Neuronal stem cell (in vitro differentiated cells): ENCODE data around the gene CHST15.

Source experiments
- DNase-seq: peaks from one replicate; pipeline ENCODE4 v3.0.0-alpha.2; 2013; ENCODE audit warnings: low spot score
- H2AFZ ChIP-seq: one replicate; pipeline ENCODE4 v1.6.1; 2013; ENCODE audit warnings: mild to moderate bottlenecking, low read length, inconsistent platforms
- H2AK5ac ChIP-seq: 2 replicates; pipeline ENCODE4 v1.6.1; 2013; ENCODE audit warnings: low read depth, mild to moderate bottlenecking, inconsistent platforms, low read length, moderate library complexity, mixed read lengths
- H2BK120ac ChIP-seq: 2 replicates; pipeline ENCODE4 v1.6.1; 2013; ENCODE audit warnings: low read depth, mild to moderate bottlenecking, inconsistent platforms, low read length, moderate library complexity, mixed read lengths
- H2BK12ac ChIP-seq: one replicate; pipeline ENCODE4 v1.6.1; 2013; ENCODE audit warnings: low read length, inconsistent platforms
- H2BK15ac ChIP-seq: 2 replicates; pipeline ENCODE4 v1.6.1; 2013; ENCODE audit warnings: mild to moderate bottlenecking, low read length, inconsistent platforms, mixed read lengths
- H2BK5ac ChIP-seq: one replicate; pipeline ENCODE4 v1.6.1; 2013; ENCODE audit warnings: inconsistent platforms, mild to moderate bottlenecking, low read length, moderate library complexity
- H3K14ac ChIP-seq: one replicate; pipeline ENCODE4 v1.6.1; 2013; ENCODE audit warnings: low read length, inconsistent platforms
- H3K18ac ChIP-seq: 2 replicates; pipeline ENCODE4 v1.6.1; 2013; ENCODE audit warnings: low read length, inconsistent platforms
- H3K23ac ChIP-seq: 2 replicates; pipeline ENCODE4 v1.6.1; 2013; ENCODE audit warnings: low read depth, mild to moderate bottlenecking, mixed read lengths, low read length, inconsistent platforms; ENCODE audit not compliant: poor library complexity
- H3K27ac ChIP-seq: replicated peaks from 3 replicates; pipeline ENCODE4 v1.5.1; 2013; ENCODE audit warnings: low read length, inconsistent platforms
- H3K27me3 ChIP-seq, 3 experiments: 2 replicates each; pipeline ENCODE4 v1.6.1; 2013; ENCODE audit warnings: low read length in 3 of 3, mild to moderate bottlenecking in 2 of 3, inconsistent platforms in 1 of 3, low read depth in 1 of 3, mixed read lengths in 1 of 3, moderate library complexity in 1 of 3; ENCODE audit not compliant: control insufficient read depth in 3 of 3, insufficient read depth in 3 of 3
- H3K36me3 ChIP-seq, 2 donors: replicated peaks in 1 of 2; 2 replicates each; pipeline ENCODE4 v1.6.1; 2013; ENCODE audit warnings: low read length in 2 of 2; ENCODE audit not compliant: control insufficient read depth in 2 of 2, insufficient read depth in 2 of 2
- H3K4ac ChIP-seq: 2 replicates; pipeline ENCODE4 v1.6.1; 2013; ENCODE audit warnings: inconsistent platforms, mild to moderate bottlenecking, low read length, moderate library complexity
- H3K4me1 ChIP-seq, 2 donors: 1 replicate in 1 of 2; 2 replicates in 1 of 2; pipeline ENCODE4 v1.6.1; 2013; ENCODE audit warnings: low read length in 2 of 2, low read depth in 1 of 2; ENCODE audit not compliant: control insufficient read depth in 2 of 2, insufficient read depth in 1 of 2
- H3K4me2 ChIP-seq: one replicate; pipeline ENCODE4 v1.6.1; 2013; ENCODE audit warnings: mild to moderate bottlenecking, low read length, inconsistent platforms; ENCODE audit not compliant: insufficient read depth, poor library complexity, severe bottlenecking
- H3K4me3 ChIP-seq, 2 donors: 2 replicates each; pipeline ENCODE4 v1.5.1; 2013; ENCODE audit warnings: low read length in 2 of 2, mild to moderate bottlenecking in 2 of 2, inconsistent platforms in 1 of 2, moderate library complexity in 1 of 2
- H3K79me1 ChIP-seq: one replicate; pipeline ENCODE4 v1.6.1; 2013; ENCODE audit warnings: low read depth, mild to moderate bottlenecking, inconsistent platforms, low read length, moderate library complexity
- H3K9ac ChIP-seq: one replicate; pipeline ENCODE4 v1.6.1; 2013; ENCODE audit warnings: mild to moderate bottlenecking, low read depth, low read length, inconsistent platforms; ENCODE audit not compliant: poor library complexity
- H3K9me3 ChIP-seq, 2 donors: replicated peaks in 1 of 2; 2 replicates each; pipeline versions ENCODE3 to v1.6.1; 2013; ENCODE audit warnings: low read length in 2 of 2, mild to moderate bottlenecking in 2 of 2, inconsistent platforms in 1 of 2, low read depth in 1 of 2, mixed read lengths in 1 of 2, moderate library complexity in 1 of 2; ENCODE audit not compliant: control insufficient read depth in 2 of 2, insufficient read depth in 1 of 2
- H4K8ac ChIP-seq: one replicate; pipeline ENCODE4 v1.6.1; 2013; ENCODE audit warnings: low read depth, mild to moderate bottlenecking, inconsistent platforms, low read length, moderate library complexity
- H4K91ac ChIP-seq: one replicate; pipeline ENCODE4 v1.6.1; 2013; ENCODE audit warnings: low read length, low read depth, mild to moderate bottlenecking, inconsistent platforms; ENCODE audit not compliant: poor library complexity
- WGBS, 2 donors: extraction: QIAGEN DNeasy Blood & Tissue Kit; methylation state at CpG; one replicate each; pipeline ENCODE4 v1.1.7; 2013; ENCODE audit warnings: missing lambda C conversion rate in 2 of 2, mixed read lengths in 1 of 2; ENCODE audit not compliant: insufficient read length in 2 of 2, insufficient replicate concordance in 1 of 2; ENCODE audit errors: extremely low coverage in 2 of 2; 5-methylcytosine and 5-hydroxymethylcytosine counted together

The CHST15 gene

GRCh38 chr10:124132306-124132705 lies 38.9 kb upstream of the CHST15 start:
- WGBS, 2 donors: no CpG with 5 or more reads among the region's 5 CpGs
- no peak overlapping the region for H3K23ac ChIP-seq
- no peak overlapping the region for H4K91ac ChIP-seq
- H3K4me3 ChIP-seq: no peak overlapping the region
- H3K4ac ChIP-seq: no peak overlapping the region
- no peaks in the 10 kb centered on the region for H3K36me3 ChIP-seq
- peak overlapping the region; percentile 4 for H3K9ac ChIP-seq
- H3K4me1 ChIP-seq: peaks cover 7 to 18% of the 10 kb centered on the region in 2 donors
- H2BK12ac ChIP-seq: no peak overlapping the region
- H2BK5ac ChIP-seq: peak overlapping the region; percentile 19
- H3K27me3 ChIP-seq: peaks cover 0 to 23% (median 0%) of the 10 kb centered on the region in 3 experiments
- no peaks in the 10 kb centered on the region for H3K9me3 ChIP-seq
- H3K79me1 ChIP-seq: no peaks in the 10 kb centered on the region
- no peak overlapping the region for H4K8ac ChIP-seq
- no peak overlapping the region for H3K27ac ChIP-seq
- H2BK15ac ChIP-seq: peak overlapping the region; percentile 7
- H3K4me2 ChIP-seq: no peak overlapping the region
- no peak for DNase-seq
- no peak overlapping the region for H2BK120ac ChIP-seq
- H3K14ac ChIP-seq: peak overlapping the region; percentile 65
- H2AFZ ChIP-seq: no peak overlapping the region
- H3K18ac ChIP-seq: peak overlapping the region; percentile 81
- peak overlapping the region; percentile 41 for H2AK5ac ChIP-seq

DNA sequence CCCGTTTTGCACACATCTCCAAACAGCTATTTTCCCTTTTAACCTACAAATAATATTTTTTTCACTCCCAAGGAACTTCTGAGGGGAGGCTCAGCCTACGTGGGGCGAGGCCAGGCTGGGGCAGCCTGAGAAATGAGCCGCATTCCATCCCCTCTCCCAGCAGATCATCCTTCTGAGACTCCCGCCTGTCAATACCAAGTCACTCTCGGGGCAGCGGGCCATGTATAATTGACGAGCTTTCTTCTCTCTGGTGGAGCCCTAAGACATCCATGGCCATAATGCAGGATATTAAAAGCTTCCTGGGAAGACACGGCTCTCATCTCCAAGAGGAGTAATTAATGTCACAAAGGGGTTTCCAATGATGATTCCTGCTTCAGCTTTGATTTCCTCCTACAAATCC lies 37.8 kb upstream of the CHST15 start:
- Histone ChIP-seq H4K91ac (no peak overlapping the region), H3K9ac (no peak overlapping the region), H2AK5ac (no peak overlapping the region), H2BK120ac (no peak overlapping the region), H3K4me1 (peaks cover 7 to 18% of the 10 kb centered on the region in 2 donors), H3K18ac (no peak overlapping the region), H3K4me2 (no peak overlapping the region), H2AFZ (no peak overlapping the region), H3K36me3 (no peaks in the 10 kb centered on the region), H3K27ac (no peak overlapping the region), H2BK15ac (no peak overlapping the region), H3K4ac (no peak overlapping the region), H2BK5ac (peak overlapping the region; percentile 19), H4K8ac (no peak overlapping the region), H2BK12ac (no peak overlapping the region), H3K9me3 (no peaks in the 10 kb centered on the region), H3K14ac (no peak overlapping the region), H3K27me3 (peaks cover 0 to 24% (median 0%) of the 10 kb centered on the region in 3 experiments), H3K79me1 (no peaks in the 10 kb centered on the region), H3K4me3 (no peak overlapping the region), H3K23ac (no peak overlapping the region)
- DNase-seq: no peak
- 100% methylated on average over 1 of the region's 9 CpGs; no CpG with 5 or more reads in 1 of the 2 donors for WGBS, 2 donors

DNA sequence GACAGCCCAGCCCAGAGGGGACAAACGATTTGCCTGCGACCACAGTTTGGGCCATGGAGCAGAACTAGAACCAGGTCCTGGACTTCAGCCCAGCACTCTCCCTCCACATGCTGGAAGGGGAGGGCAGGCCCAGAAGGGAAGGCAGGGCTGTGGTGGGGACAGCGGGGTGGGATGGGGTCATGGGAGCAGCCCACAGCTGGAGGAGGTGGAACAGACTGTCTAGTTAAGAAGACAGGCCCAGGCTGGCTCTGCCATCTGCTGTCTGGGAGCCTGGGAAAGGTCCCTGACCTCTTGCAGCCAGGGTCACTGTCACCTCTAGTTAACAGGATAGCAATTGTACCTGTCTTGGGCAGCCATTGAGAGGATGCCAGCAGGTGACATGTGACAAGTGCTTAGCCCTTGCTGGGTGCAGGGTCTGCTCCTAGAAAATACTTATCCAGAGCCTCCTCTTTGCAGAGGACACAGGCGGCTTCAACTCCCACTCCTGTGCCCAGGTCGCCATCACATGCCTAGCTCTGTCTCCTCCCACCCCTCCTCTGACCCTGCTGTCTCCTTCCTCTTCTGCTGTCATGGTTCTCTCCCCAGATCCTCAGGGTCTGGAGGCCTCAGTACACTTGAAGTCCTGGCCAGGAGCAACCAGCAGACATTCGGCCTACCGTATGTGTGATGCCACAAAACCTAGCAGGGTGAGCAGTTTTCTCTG lies 37.0 kb upstream of the CHST15 start:
- Histone ChIP-seq H3K27ac (no peak overlapping the region), H3K18ac (peak overlapping the region; percentile 49), H3K4me3 (no peak overlapping the region), H3K36me3 (no peaks in the 10 kb centered on the region), H2BK5ac (no peak overlapping the region), H2BK120ac (no peak overlapping the region), H3K4me1 (peaks cover 7 to 19% of the 10 kb centered on the region in 2 donors), H3K79me1 (no peaks in the 10 kb centered on the region), H2AK5ac (peak overlapping the region; percentile 15), H4K91ac (peak overlapping the region; percentile 0), H2BK15ac (no peak overlapping the region), H3K14ac (no peak overlapping the region), H4K8ac (no peak overlapping the region), H2AFZ (no peak overlapping the region), H3K27me3 (peaks cover 0 to 24% (median 0%) of the 10 kb centered on the region in 3 experiments), H3K23ac (no peak overlapping the region), H2BK12ac (peak overlapping the region; percentile 4), H3K4ac (no peak overlapping the region), H3K9ac (peak overlapping the region; percentile 25), H3K9me3 (no peaks in the 10 kb centered on the region), H3K4me2 (no peak overlapping the region)
- no CpG with 5 or more reads among the region's 7 CpGs for whole genome bisulfite sequencing, 2 donors
- DNase-seq: no peak

- Histone ChIP-seq H2BK120ac (peak overlapping the region; percentile 5), H3K4ac (peak overlapping the region; percentile 70), H3K14ac (no peak overlapping the region), H3K36me3 (no peaks in the 10 kb centered on the region), H3K9ac (no peak overlapping the region), H2BK12ac (peak overlapping the region; percentile 59), H3K23ac (peak overlapping the region; percentile 17), H2BK15ac (peak overlapping the region; percentile 52), H3K4me3 (no peak overlapping the region), H4K8ac (no peak overlapping the region), H3K9me3 (no peaks in the 10 kb centered on the region), H4K91ac (no peak overlapping the region), H3K4me2 (no peak overlapping the region), H2AFZ (no peak overlapping the region), H2BK5ac (peak overlapping the region; percentile 7), H3K18ac (peak overlapping the region; percentile 86), H3K27ac (no peak overlapping the region), H2AK5ac (peak overlapping the region; percentile 88), H3K4me1 (peaks cover 7 to 19% of the 10 kb centered on the region in 2 donors), H3K27me3 (peaks cover 0 to 23% (median 2%) of the 10 kb centered on the region in 3 experiments), H3K79me1 (no peaks in the 10 kb centered on the region)
- WGBS, 2 donors: no CpG with 5 or more reads among the region's 5 CpGs
- DNase-seq: no peak
These were observed 36.1 kb upstream of the CHST15 start for GRCh38 chr10:124129471-124129870.
